Omental fat pad (tissue), 4 donors: Measurements from ENCODE around the gene ZIC3. TPM values are rescaled to one million over a fixed set of nuclear protein-coding genes. Genes with fewer than 3 reads are reported as not detected.
"Not testable (repeated sequence)": the region's sequence is repeated elsewhere in the genome, so short reads cannot be mapped to it uniquely, and the experiment has no call there.

Experiments used
- ATAC-seq: fragments of 150-250 bp; one replicate; pipeline ENCODE4 v1.9.1; 2016; ENCODE audit warnings: mild to moderate bottlenecking, moderate library complexity; ENCODE audit not compliant: low FRiP score
- DNase-seq: peaks from one replicate; pipeline ENCODE4 v3.0.0-alpha.2; 2019; ENCODE audit warnings: low spot score
- total RNA-seq, 4 donors: library from RNA; depleted of rRNA; stranded (reverse); fragments of >200 nt; gene quantifications; one replicate each; pipeline ENCODE4 v1.1.0, GENCODE V29; 2016
- TF ChIP-seq, protein P1 (sequence below), 3 donors: fragments of 450-650 bp; IDR thresholded peaks; one replicate each; pipeline ENCODE4 v1.5.1; 2016 to 2017; ENCODE audit warnings: antibody characterized with exemption in 3 of 3, mild to moderate bottlenecking in 3 of 3, moderate library complexity in 2 of 3

The ZIC3 gene
- total RNA-seq, 4 donors from 2014 or later: not detected

DNA sequence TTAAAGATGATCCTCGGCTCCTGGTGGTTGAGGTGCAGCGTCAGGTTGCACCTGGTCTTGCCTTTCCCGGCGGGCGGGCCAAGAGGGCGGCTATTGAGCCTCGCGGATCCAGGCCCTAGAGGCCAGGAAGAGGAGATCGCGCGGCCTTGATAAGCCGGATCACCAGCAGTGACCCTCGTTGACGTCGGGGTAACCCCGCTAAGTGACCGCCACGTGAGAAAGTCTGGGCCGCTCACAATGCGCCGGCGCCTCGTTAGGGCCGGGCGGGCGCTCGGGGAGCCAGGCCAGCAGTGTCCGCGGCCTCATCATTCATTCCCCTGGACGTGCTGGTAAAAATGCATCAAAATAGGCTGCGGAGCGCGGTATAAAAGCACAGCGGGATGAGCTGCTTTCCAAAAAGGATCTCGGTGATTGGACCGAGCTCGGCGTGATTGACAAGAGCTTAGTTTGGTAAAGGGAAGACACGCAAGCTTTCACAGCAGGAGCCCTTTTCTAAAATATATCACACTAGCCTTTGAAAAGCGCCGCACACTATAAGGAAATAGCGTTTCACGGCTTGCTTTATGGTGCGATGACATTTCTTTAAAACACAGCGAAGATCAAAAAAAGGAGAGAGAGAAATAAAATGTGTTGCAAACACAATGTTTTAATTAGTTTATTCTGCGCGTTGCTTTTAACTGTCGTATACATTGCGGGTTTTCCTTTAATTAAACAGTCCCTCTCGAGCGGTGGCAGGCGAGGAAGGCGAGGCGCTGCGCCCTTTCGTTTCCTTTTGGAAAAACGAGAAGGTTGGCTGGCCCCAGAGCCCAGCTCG lies 15.9 kb upstream of the ZIC3 start:
- DNase-seq (no peak), ATAC-seq (no peak)
- TF ChIP-seq, protein P1, sequence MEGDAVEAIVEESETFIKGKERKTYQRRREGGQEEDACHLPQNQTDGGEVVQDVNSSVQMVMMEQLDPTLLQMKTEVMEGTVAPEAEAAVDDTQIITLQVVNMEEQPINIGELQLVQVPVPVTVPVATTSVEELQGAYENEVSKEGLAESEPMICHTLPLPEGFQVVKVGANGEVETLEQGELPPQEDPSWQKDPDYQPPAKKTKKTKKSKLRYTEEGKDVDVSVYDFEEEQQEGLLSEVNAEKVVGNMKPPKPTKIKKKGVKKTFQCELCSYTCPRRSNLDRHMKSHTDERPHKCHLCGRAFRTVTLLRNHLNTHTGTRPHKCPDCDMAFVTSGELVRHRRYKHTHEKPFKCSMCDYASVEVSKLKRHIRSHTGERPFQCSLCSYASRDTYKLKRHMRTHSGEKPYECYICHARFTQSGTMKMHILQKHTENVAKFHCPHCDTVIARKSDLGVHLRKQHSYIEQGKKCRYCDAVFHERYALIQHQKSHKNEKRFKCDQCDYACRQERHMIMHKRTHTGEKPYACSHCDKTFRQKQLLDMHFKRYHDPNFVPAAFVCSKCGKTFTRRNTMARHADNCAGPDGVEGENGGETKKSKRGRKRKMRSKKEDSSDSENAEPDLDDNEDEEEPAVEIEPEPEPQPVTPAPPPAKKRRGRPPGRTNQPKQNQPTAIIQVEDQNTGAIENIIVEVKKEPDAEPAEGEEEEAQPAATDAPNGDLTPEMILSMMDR (IDR thresholded peaks at IDR 0.05): no peak

DNA sequence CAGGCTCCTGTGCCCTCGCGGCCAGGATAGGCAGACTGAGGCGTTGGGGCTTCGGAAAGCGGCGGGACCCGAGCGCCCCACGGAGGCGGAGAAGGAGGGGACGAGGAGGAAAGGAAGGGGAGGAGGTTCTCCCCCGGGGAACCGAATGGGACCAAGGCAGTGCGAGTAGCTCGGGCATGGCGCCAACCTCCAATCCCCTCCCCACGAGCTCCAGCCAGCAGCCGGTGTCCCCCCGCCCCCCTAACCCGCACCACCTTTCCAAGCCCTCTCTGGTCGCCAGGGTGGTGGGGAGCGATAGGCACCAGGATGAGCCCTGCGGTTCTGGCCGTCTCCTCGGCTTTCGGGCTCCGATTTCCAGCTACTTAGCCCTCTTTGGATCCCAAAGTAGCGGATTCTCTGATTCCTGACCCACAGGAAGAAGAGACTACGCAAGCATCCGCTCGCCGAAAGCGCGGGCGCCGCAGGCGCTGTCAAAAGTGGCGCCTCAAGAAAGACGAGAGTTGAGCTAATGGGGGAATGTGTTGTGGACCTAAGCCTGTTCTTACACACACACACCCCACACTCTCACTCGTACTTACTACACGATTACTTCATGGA lies 15.2 kb upstream of the ZIC3 start:
- DNase-seq: no peak
- ATAC-seq: no peak
- TF ChIP-seq, protein P1 (IDR thresholded peaks at IDR 0.05): no peak

GRCh38 chrX:137552098-137552497 lies 13.8 kb upstream of the ZIC3 start:
- not testable (repeated sequence) for DNase-seq, ATAC-seq

DNA sequence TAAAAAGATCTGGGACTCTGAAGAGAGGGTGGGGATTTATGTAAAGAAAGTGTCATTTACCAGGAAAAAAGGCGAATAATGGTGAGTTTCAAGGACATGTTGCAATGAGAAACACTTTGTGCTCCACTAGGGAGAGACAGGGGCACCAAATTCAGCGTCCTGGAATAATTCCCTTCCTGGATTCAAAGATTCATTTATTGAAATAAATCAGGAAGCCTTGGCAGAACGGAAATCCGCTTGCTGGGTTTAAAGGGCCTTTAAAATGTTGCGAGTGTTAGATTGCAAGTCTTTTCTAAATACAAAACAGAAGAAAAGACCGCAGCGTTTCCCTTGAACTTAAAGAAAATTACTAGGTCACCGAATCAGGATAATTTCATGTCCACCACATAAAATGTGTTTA lies 3.8 kb upstream of the ZIC3 start:
- TF ChIP-seq, protein P1 (IDR thresholded peaks at IDR 0.05): no peak
- ATAC-seq: no peak

DNA sequence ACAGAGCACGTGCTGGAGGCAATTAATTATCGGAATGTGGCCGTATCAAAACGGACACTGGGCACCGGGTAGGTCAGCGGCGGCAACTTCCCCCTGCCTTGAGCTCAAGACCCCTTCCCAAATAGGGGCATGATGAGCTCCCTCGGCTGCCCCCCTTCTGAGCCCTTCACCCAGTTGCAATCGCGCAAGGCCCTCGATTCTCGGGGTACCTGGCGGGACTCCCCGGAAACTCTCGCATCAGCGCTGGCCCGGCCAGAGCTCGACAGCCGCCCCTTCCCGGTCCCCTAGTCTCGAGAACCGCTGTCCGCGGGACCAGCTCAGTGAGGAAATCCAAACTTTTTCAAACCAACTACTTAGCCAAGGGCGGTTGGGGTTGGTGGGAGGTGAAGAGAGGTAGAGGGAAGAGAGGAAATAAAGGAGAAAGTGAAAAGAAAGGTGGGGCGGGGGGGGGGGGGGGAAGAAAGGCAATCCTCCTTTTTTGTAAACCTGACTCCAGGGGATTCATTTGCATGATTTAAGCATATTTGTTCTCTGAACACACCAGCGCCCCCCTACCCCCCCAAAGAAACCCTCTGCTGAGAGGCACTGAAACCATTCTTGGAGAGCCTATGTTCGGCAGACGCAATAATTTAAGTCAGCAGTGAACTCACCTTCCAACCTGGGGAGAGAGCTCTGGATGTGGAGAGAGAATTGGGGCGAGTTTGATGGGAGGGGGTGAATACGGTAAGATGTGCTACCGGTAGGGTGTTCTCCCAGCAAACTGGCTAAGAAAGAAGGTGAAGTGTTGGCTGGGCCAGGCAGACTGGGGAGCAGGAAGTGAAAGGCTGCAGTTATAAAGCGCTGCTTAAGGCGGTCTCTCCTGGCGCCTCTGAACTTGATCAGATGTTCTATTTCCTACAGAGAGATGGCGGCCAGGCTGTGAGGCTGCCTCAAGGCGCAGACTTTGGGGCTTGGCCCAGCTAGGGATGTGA lies 2.0 kb upstream of the ZIC3 start:
- DNase-seq (no peak), ATAC-seq (no peak)
- TF ChIP-seq, protein P1 (IDR thresholded peaks at IDR 0.05): no peak

More for the DNA sequence above, 3.8 kb upstream of the ZIC3 start:
- no peak for DNase-seq

DNA sequence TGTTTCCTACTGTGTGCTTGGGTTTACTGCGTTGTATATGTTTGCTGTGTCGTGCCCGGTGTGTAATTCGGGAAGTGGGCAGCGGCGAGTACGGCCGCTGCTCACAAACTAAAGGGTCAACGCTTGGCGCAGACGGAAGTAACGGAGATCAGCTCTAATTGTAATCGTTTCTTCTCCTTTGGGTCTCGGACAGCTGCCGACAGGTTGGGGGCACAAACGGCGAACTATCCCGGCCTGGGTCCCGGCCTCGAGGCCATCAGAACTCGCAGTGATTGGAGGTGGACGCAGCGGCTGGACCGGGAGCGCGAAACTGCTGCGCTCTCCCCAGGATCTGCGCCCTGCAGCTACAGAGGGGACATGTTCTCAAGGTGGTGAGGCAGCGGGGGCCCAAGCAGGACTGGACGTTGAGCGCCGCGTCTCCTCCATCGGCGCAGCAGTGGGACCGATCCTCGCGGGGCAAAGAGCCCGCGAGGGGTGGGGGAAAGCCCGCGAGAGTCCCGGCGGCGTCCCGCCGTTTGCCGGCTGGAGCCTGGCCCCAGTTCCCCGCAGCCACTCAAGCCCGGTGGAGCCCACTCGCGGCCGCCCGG lies 516 bp upstream of the ZIC3 start:
- TF ChIP-seq, protein P1 (IDR thresholded peaks at IDR 0.05): no peak
- no peak for ATAC-seq
- no peak for DNase-seq
